NCI-H446 (cell line): Measurements from ENCODE around the gene TMEM144.

Experiments used
- DNase-seq, 2 experiments: peaks; one replicate each; lab custom pipeline; 2025; lab: John Stamatoyannopoulos, UW

TMEM144 gene

DNA sequence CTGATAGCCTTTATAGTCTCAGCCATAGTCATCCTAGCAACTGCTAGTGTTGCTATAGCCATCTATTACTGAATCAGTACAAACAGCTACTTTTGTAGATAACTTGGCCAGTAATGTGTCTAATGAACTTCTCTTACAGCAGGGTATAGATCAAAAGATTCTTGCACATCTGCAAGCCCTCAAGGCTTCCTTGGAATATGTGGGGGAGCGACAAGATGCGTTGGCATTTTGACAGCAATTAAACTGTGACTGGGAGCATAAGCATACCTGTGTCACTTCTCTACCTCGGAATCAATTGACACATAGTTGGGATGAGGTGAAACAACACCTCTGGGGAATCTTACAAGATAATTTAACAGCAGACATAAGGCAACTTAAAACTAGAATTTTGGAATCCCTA, 87.6 kb downstream of the TMEM144 start:
- no peak for DNase-seq

DNA sequence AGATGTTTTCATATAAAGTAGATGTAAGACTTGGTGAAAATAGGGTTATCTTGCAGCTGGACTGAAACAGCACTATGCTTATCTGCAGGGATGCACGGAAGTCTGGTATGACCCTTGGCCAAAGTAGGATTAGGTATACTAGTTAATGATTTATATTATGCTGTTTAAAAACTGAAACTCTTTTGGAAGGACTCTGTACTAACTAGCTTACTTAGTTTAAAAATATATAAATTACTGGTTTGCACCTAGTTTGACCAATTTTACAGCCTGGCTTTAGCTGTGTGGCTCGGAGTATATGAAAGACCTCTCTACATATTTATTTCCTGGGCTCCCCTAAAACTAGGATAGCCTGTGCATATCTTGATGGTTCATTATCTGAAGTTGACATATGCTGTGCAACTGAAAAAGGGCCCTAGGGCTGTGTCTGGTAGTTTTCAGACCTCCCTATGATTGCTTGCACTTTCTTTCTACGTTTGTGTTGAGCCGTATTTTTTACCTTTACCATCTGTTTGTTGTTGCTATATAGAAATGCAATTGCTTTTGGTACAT, 89.2 kb downstream of the TMEM144 start:
- DNase-seq = no peak

DNA sequence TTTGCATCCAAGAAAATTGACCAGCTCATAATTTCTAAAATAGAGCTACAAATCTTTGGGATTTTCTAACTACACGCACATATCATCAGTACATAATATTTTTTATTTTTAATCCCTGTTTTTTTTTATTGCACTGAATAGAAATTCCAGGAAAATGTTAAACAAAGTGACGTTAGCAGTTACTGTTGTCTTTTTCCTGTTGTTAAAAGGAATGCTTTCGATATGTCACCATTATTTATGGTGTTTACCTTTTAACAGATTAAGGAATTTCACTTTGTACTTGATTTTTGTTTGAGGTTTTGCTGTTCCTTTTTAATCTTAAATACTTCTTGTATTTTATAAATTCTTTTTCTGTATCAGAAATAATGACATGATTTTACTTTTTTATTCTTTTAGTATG, 89.7 kb downstream of the TMEM144 start:
- no peak for DNase-seq

- no peak for DNase-seq
These were observed 92.0 kb downstream of the TMEM144 start for GRCh38 chr4:158302076-158302866.

GRCh38 chr4:158304694-158305093, 94.4 kb downstream of the TMEM144 start:
- DNase-seq = no peak
